Measurements from ENCODE around the gene CREB3L4. TPM values are rescaled to one million over a fixed set of nuclear protein-coding genes. Genes with fewer than 3 reads are reported as not detected.

The CREB3L4 gene
- total RNA-seq: 9.3 and 11.1 TPM in 2 replicates
- long read RNA-seq, transcript CREB3L4-205 (10 exons, 1,752 nt): major isoform, 12 of 36 reads
- long read RNA-seq, partial matches to known transcripts: 1 of 36 reads
- long read RNA-seq, other reads (novel, unspliced or antisense): 18 of 36 reads

- Mint-ChIP-seq H3K36me3 (ENCODE audit: unreplicated experiment) (no peaks in the 10 kb centered on the region), H3K4me3 (ENCODE audit: unreplicated experiment) (peak within 1 kb of the TSS; percentile 91), H3K27ac (ENCODE audit: unreplicated experiment) (peak within 1 kb of the TSS; percentile 97), H3K27me3 (ENCODE audit: unreplicated experiment) (no peaks in the 10 kb centered on the region), H3K9me3 (ENCODE audit: unreplicated experiment) (no peaks in the 10 kb centered on the region), H3K4me1 (ENCODE audit: unreplicated experiment) (peaks cover 51% of the 10 kb centered on the region)
- peak; percentile 93 for DNase-seq (ENCODE audit: extremely low spot score, unreplicated experiment)
- peak; percentile 54 for TF ChIP-seq CTCF (IDR thresholded peaks at IDR 0.05)
Measured at GRCh38 chr1:153967107-153967999, at the start of gene CREB3L4. Gene CREB3L4 (plus strand): TSS chr1:153967902. CDS start chr1:153968526, 624 bp downstream.

GRCh38 chr1:153919876-153920852, 47.5 kb upstream of the CREB3L4 start:
- peak; percentile 49 for TF ChIP-seq CTCF (IDR thresholded peaks at IDR 0.05)
- Mint-ChIP-seq H3K36me3 (ENCODE audit: unreplicated experiment) (no peaks in the 10 kb centered on the region), H3K9me3 (ENCODE audit: unreplicated experiment) (no peaks in the 10 kb centered on the region), H3K4me1 (ENCODE audit: unreplicated experiment) (peaks cover 42% of the 10 kb centered on the region), H3K27ac (ENCODE audit: unreplicated experiment) (peak overlapping the region; percentile 81), H3K27me3 (ENCODE audit: unreplicated experiment) (no peaks in the 10 kb centered on the region), H3K4me3 (ENCODE audit: unreplicated experiment) (peak overlapping the region; percentile 92)
- no peak for DNase-seq (ENCODE audit: extremely low spot score, unreplicated experiment)

GRCh38 chr1:153921080-153921802, 46.5 kb upstream of the CREB3L4 start:
- Mint-ChIP-seq H3K36me3 (ENCODE audit: unreplicated experiment) (no peaks in the 10 kb centered on the region), H3K27ac (ENCODE audit: unreplicated experiment) (peak overlapping the region; percentile 81), H3K4me1 (ENCODE audit: unreplicated experiment) (peaks cover 40% of the 10 kb centered on the region), H3K9me3 (ENCODE audit: unreplicated experiment) (no peaks in the 10 kb centered on the region), H3K27me3 (ENCODE audit: unreplicated experiment) (no peaks in the 10 kb centered on the region), H3K4me3 (ENCODE audit: unreplicated experiment) (peak overlapping the region; percentile 92)
- no peak for TF ChIP-seq CTCF (IDR thresholded peaks at IDR 0.05)
- no peak for DNase-seq (ENCODE audit: extremely low spot score, unreplicated experiment)

GRCh38 chr1:153921803-153922075, 46.0 kb upstream of the CREB3L4 start:
- H3K36me3 Mint-ChIP-seq (ENCODE audit: unreplicated experiment): no peaks in the 10 kb centered on the region
- peak overlapping the region; percentile 92 for H3K4me3 Mint-ChIP-seq (ENCODE audit: unreplicated experiment)
- H3K27ac Mint-ChIP-seq (ENCODE audit: unreplicated experiment): peak overlapping the region; percentile 81
- H3K27me3 Mint-ChIP-seq (ENCODE audit: unreplicated experiment): no peaks in the 10 kb centered on the region
- H3K4me1 Mint-ChIP-seq (ENCODE audit: unreplicated experiment): peaks cover 40% of the 10 kb centered on the region
- TF ChIP-seq CTCF (IDR thresholded peaks at IDR 0.05): no peak
- no peak for DNase-seq (ENCODE audit: extremely low spot score, unreplicated experiment)
- no peaks in the 10 kb centered on the region for H3K9me3 Mint-ChIP-seq (ENCODE audit: unreplicated experiment)
